Lung (tissue), 12 donors: Measurements from ENCODE around the gene RTL5. TPM values are rescaled to one million over a fixed set of nuclear protein-coding genes. Genes with fewer than 3 reads are reported as not detected.

Experiments used
- ATAC-seq: fragments of 200-7000 bp; cut with Tn5 transposase; one replicate; pipeline ENCODE4 v1.9.1; 2020; ENCODE audit warnings: moderate number of reproducible peaks; ENCODE audit not compliant: insufficient read depth, low FRiP score
- DNase-seq, 3 donors: peaks; one replicate each; pipeline ENCODE4 v3.0.0-alpha.2; 2013 to 2017
- H3K27ac ChIP-seq, 2 donors: one replicate each; pipeline ENCODE4 v1.5.1; 2013; ENCODE audit warnings: mild to moderate bottlenecking in 2 of 2, moderate library complexity in 2 of 2, control low read depth in 1 of 2, inconsistent platforms in 1 of 2, low read depth in 1 of 2, low read length in 1 of 2
- H3K27me3 ChIP-seq, 3 donors: one replicate each; pipeline ENCODE4 v1.5.1; 2013; ENCODE audit warnings: low read length in 2 of 3; ENCODE audit not compliant: control insufficient read depth in 3 of 3, insufficient read depth in 3 of 3
- H3K36me3 ChIP-seq, 4 donors: one replicate each; pipeline ENCODE4 v1.5.1; 2013; ENCODE audit warnings: low read length in 4 of 4, mild to moderate bottlenecking in 1 of 4, moderate library complexity in 1 of 4; ENCODE audit not compliant: control insufficient read depth in 4 of 4, insufficient read depth in 4 of 4
- H3K4me1 ChIP-seq, 5 donors: one replicate each; pipeline ENCODE4 v1.5.1; 2013; ENCODE audit warnings: low read length in 5 of 5, mild to moderate bottlenecking in 2 of 5, moderate library complexity in 1 of 5; ENCODE audit not compliant: control insufficient read depth in 5 of 5, insufficient read depth in 5 of 5
- H3K4me3 ChIP-seq: one replicate; pipeline ENCODE4 v1.5.1; 2013; ENCODE audit warnings: mild to moderate bottlenecking, control low read depth, moderate library complexity
- H3K9ac ChIP-seq, 2 donors: one replicate each; pipeline ENCODE4 v1.5.1; 2013; ENCODE audit warnings: low read length in 2 of 2, control low read depth in 1 of 2; ENCODE audit not compliant: insufficient read depth in 1 of 2
- H3K9me3 ChIP-seq, 4 donors: one replicate each; pipeline ENCODE4 v1.5.1; 2013; ENCODE audit warnings: low read length in 3 of 4, mild to moderate bottlenecking in 1 of 4, moderate library complexity in 1 of 4; ENCODE audit not compliant: control insufficient read depth in 4 of 4, insufficient read depth in 3 of 4
- CTCF ChIP-seq: IDR thresholded peaks from 2 replicates; pipeline ENCODE4 v1.5.1; 2012; ENCODE audit warnings: mild to moderate bottlenecking; ENCODE audit errors: control extremely low read depth, extremely low read depth
- WGBS, 2 donors: extraction: QIAGEN DNeasy Blood & Tissue Kit; methylation state at CpG; one replicate each; pipeline ENCODE4 v1.1.7; 2013; 5-methylcytosine and 5-hydroxymethylcytosine counted together
- polyA plus RNA-seq, 2 donors: library from polyadenylated mRNA; stranded (reverse); fragments of 200-250 nt; gene quantifications; one replicate each; pipeline ENCODE4 v1.2.1, GENCODE V29; 2013
- total RNA-seq, 2 donors: library from RNA; depleted of rRNA in 1 of 2; stranded (reverse); fragments of >200 nt in 1 of 2; gene quantifications; one replicate each; pipeline ENCODE4 v1.2.1, GENCODE V29; 2014 to 2021
- donor health status: control.
- donor health status: control.
- donor health status: Bipolar disorder and iron deficiency.
- donor health status: healthy.
- donor health status: DM: yes; HTN: yes; CAD: no.

The RTL5 gene
- total and polyA plus RNA-seq, 4 donors: 2.8 to 8.3 (median 5.6) TPM

GRCh38 chrX:72084114-72084513, 47.6 kb downstream of the RTL5 start:
- no peak for ATAC-seq

GRCh38 chrX:72083291-72083690, 48.4 kb downstream of the RTL5 start:
- WGBS, 2 donors: 89 to 93% methylated on average over 2 of the region's 2 CpGs
- H3K4me3 ChIP-seq: no peak overlapping the region
- H3K9ac ChIP-seq: no peak overlapping the region
- DNase-seq (no peak), ATAC-seq (no peak)
- H3K27me3 ChIP-seq: peaks cover 0 to 22% (median 9%) of the 10 kb centered on the region in 3 donors
- H3K9me3 ChIP-seq: no peaks in the 10 kb centered on the region
- no peak overlapping the region for H3K27ac ChIP-seq
- TF ChIP-seq CTCF: no peak
- peaks cover 0 to 6% (median 0%) of the 10 kb centered on the region in 5 donors for H3K4me1 ChIP-seq
- no peaks in the 10 kb centered on the region for H3K36me3 ChIP-seq

More at GRCh38 chrX:72084114-72084513, 47.6 kb downstream of the RTL5 start:
- Histone ChIP-seq H3K4me1 (peaks cover 0 to 6% (median 0%) of the 10 kb centered on the region in 5 donors), H3K9me3 (peaks cover 0 to 1% (median 0%) of the 10 kb centered on the region in 4 donors), H3K4me3 (no peak overlapping the region), H3K36me3 (no peaks in the 10 kb centered on the region), H3K27me3 (peaks cover 0 to 25% (median 9%) of the 10 kb centered on the region in 3 donors), H3K9ac (no peak overlapping the region), H3K27ac (no peak overlapping the region)
- no peak for DNase-seq
- TF ChIP-seq CTCF: no peak
- 86 to 100% methylated on average over 1 of the region's 1 CpG for WGBS, 2 donors

DNA sequence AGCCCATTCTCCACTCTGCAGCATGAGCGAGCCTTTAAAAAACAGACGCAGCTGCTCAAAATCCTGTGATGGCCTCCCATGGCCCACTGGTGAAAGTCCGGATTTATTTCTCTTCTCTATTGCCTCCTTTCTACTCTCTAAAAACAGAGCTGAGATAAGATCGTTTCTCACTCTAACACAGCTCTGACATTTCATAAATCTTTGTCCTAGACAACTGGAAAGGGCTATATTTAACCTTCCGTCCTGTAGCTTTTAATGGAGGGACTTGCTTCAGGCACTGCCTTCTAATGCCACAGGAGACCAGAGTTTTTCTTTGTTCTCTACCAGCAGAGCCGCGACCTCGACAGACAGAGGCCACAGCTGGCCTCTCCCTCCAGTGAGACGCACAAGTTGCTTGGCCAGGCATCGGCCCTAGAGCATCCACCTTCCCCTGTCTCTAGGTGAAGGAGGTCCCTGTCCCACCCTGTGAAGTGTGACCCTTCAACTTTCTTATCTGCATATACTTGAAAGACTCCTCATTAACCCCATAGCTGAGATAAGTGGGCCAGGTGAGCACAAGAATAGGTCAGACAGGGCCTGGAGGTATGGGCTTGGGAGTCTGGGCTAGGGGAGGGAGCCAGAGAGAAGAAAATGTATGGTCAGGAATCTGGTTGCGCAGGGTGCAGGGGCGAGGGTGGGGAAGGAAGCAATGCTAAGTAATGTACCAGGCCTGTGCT, 50.0 kb downstream of the RTL5 start:
- Histone ChIP-seq H3K9me3 (peaks cover 0 to 7% (median 0%) of the 10 kb centered on the region in 4 donors), H3K27ac (peak overlapping the region in 1 of 2 donors; percentile 1), H3K9ac (no peak overlapping the region), H3K4me3 (no peak overlapping the region), H3K27me3 (peaks cover 0 to 24% (median 6%) of the 10 kb centered on the region in 3 donors), H3K4me1 (peaks cover 0 to 6% (median 0%) of the 10 kb centered on the region in 5 donors), H3K36me3 (no peaks in the 10 kb centered on the region)
- ATAC-seq (no peak), DNase-seq (no peak)
- 60 to 67% methylated on average over 12 of the region's 12 CpGs for WGBS, 2 donors
- TF ChIP-seq CTCF: no peak
